LNCAP (cell line): ENCODE results near the gene NFKB1.

ENCODE experiments used
- TF ChIP-seq, protein P1 (sequence below): fragments of 450-650 bp; IDR thresholded peaks from 2 replicates; pipeline ENCODE4 v1.5.1; 2017; ENCODE audit warnings: mild to moderate bottlenecking

Gene NFKB1

DNA sequence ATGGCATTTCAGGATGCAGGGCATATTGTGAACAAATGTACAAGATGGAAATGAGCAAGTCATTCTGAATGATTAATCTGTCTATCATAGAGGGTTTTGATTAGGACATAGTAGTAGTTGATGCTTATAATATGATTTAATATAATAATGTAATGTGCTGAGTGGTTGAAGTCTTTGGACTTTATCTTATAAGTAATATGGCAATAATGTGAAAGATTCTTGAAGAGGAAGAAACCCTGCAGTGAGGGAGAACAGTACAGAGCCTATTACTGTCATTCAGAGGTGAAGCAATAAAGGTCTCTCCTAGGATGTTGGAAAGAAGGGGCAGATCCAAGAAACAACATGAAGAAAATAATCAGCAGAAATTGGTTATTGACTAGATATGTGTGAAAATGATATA, 16.6 kb downstream of the NFKB1 start:
- TF ChIP-seq, protein P1, sequence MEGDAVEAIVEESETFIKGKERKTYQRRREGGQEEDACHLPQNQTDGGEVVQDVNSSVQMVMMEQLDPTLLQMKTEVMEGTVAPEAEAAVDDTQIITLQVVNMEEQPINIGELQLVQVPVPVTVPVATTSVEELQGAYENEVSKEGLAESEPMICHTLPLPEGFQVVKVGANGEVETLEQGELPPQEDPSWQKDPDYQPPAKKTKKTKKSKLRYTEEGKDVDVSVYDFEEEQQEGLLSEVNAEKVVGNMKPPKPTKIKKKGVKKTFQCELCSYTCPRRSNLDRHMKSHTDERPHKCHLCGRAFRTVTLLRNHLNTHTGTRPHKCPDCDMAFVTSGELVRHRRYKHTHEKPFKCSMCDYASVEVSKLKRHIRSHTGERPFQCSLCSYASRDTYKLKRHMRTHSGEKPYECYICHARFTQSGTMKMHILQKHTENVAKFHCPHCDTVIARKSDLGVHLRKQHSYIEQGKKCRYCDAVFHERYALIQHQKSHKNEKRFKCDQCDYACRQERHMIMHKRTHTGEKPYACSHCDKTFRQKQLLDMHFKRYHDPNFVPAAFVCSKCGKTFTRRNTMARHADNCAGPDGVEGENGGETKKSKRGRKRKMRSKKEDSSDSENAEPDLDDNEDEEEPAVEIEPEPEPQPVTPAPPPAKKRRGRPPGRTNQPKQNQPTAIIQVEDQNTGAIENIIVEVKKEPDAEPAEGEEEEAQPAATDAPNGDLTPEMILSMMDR = no peak

DNA sequence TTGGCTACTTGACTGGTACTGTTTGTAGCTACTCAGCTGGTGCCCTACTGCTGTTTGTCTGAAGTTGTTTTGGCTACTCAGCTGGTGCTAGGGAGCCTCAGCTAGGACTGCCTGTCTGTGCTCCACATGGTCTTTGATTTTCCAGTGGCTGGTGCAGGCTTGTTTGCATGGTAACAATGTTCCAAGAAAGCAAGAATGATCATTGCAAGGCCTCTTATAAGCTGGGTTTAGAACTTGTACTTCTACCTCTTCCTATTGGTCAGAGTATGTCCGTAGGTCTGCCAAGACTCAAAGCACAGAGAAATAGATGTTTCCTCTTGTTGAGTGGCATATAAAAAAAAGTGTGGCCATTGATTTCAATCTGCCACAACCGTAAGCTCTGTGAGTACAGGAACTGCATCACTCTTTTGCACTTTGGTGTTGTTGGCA, 17.6 kb downstream of the NFKB1 start:
- TF ChIP-seq, protein P1 = no peak

DNA sequence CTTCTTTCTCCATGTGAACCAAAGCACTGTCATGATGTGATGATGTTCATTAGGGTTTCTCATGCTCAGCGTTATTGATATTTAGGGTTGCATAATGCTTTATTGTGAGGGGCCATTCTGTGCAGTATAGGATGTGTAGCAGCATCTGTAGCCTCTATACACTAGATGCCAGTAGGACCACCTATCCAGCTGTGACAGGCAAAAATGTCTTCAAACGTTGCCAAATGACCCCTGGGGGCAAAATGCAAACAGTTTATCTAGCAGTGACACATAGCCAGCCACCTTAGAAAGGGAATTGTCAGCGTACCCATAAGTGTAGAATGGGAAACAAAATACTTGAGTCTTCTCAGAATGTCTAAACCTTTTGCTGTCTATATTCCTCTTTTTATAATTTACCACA, 18.8 kb downstream of the NFKB1 start:
- TF ChIP-seq, protein P1 = no peak

DNA sequence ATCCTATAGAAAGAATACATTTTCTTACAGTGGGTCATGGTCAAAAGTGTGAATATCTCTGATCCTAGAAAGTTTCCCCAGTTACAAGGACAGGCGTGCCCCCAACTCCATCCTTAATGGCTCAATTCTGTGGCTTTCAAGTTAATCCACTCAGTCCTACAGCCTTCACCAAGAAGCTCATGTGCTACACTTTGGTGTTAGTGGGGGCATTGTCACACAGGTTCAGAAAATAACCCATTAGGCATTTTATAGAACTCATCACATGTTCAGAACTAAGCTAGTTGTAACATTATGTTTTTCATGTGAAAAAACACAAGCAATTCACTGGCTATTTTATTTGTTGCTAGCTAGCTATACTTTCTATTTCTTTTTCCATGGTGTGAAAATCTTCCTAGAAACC, 20.4 kb downstream of the NFKB1 start:
- TF ChIP-seq, protein P1 = no peak

DNA sequence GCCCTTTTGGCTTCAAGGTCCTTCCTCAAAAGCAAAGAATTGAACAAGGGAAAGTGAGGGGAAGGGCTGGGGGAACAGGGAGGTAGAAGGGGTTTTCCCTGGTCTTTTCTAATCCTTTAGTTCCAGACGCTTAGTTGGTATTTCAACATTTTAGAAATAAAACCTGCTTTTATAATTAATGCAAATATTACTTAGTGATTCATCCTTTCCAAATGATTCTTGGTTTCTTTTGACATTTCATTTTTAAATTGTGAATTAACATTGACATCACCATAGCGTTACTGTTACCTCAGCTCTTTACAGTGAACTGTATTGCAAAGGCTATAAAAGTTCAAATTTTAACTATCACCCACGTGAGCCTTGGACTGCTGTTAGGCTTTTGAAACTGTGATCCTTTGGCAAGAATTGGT, 20.9 kb downstream of the NFKB1 start:
- TF ChIP-seq, protein P1 = no peak

DNA sequence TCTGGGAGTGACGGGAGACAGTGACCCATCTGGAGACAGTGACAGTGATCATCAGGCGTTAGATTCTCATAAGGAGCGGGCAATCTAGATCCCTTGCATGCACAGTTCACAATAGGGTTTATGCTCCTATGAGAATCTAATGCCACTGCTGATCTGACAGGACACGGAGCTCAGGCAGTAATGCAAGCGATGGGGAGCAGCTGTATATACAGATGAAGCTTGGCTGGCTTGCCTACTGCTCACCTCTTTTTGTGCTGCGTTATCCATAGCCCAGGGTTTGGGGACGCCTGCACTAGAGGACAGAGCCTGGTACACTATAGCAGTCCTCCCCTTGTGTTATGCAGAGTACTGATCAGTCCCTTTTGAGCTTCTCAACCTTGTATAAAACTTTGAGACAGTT, 23.5 kb downstream of the NFKB1 start:
- TF ChIP-seq, protein P1 = no peak

DNA sequence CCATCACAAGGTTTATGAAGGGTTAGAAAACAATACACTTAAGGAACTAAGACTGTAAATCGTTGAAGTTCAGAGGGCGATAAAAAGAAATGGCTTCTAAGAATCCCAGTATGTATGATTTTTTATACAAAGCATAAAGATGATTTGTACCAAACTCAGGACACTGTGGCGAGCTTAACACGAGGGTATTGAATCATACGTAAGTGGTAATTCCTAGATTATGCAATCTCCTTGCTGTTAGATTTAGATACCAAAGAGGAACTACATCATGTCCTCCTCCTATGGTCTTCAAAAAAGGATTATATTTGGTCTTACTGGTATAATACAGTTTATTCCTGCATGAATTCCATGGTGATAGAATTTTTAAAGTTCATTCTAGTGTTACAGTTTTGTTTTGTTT, 23.9 kb downstream of the NFKB1 start:
- TF ChIP-seq, protein P1 = no peak

DNA sequence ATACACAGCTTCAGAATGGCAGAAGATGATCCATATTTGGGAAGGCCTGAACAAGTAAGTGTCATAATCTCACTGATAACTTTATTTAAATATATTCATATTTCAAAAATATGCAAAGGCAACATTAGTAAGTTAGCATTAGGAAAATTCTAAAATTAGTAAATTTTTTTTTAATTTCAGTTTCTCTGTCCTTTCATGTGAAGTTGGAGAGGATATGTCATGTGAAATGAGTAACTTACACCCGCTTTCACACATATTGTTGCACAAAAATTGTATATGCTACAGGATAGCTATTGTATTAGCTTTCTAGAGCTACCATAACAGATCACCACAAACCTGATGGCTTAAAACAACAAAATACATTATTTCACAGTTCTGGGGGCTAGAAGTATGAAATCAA, 24.3 kb downstream of the NFKB1 start:
- TF ChIP-seq, protein P1 = no peak
